ENCODE results near the gene FAM169A.

- no peak for TF ChIP-seq POLR2A (IDR thresholded peaks at IDR 0.05)
- no peak for TF ChIP-seq CTCF (IDR thresholded peaks at IDR 0.05)
- TF ChIP-seq EP300 (IDR thresholded peaks at IDR 0.05) = no peak
These were observed 17.6 kb downstream of the FAM169A start for GRCh38 chr5:74848553-74849025.

Measured in ovary (tissue), 3 donors.